ENCODE measurements around the gene RGS2.

RGS2 gene

GRCh38 chr1:192797891-192798290, 10.9 kb upstream of the RGS2 start:
- Histone ChIP-seq H3K27ac (ENCODE audit: extremely low read depth, low read depth, low read length) (no peak overlapping the region), H3K4me1 (ENCODE audit: control insufficient read depth, insufficient read depth, low read length) (no peaks in the 10 kb centered on the region), H3K4me3 (ENCODE audit: low read depth, low read length) (no peak overlapping the region), H3K9me3 (ENCODE audit: control insufficient read depth, insufficient read depth, low read depth, low read length) (no peaks in the 10 kb centered on the region), H3K36me3 (ENCODE audit: control insufficient read depth in 2 of 2, insufficient read depth in 1 of 2, low read length in 2 of 2) (no peaks in the 10 kb centered on the region)
- ChIA-PET POLR2A (no interaction called here), CTCF (interaction anchor here (0.8 kb wide), 1 partner anchor 13 kb away, joined by 6 read pairs; no protein-coding TSS in a partner anchor)
- TF ChIP-seq ZBTB17 (tag by site-specific recombination; IDR thresholded peaks at IDR 0.05) = no peak
- TF ChIP-seq ZNF174 (tag by site-specific recombination; IDR thresholded peaks at IDR 0.05) = no peak
- no peak for TF ChIP-seq ZNF791 (tag by site-specific recombination; IDR thresholded peaks at IDR 0.05)
- TF ChIP-seq ZNF776 (tag by site-specific recombination; IDR thresholded peaks at IDR 0.05; ENCODE audit: borderline replicate concordance) = no peak
- no peak for TF ChIP-seq ZNF585B (tag by site-specific recombination; IDR thresholded peaks at IDR 0.05)
- no peak for TF ChIP-seq ZNF26 (tag by site-specific recombination; IDR thresholded peaks at IDR 0.05)
- no peak for TF ChIP-seq ZFP41 (tag by site-specific recombination; IDR thresholded peaks at IDR 0.05; ENCODE audit: borderline replicate concordance)
- TF ChIP-seq ZNF184 (tag by site-specific recombination; IDR thresholded peaks at IDR 0.05) = no peak
- TF ChIP-seq ZNF16 (tag by site-specific recombination; IDR thresholded peaks at IDR 0.05; ENCODE audit: low read depth) = no peak
- TF ChIP-seq ZFHX2 (tag by site-specific recombination; conservative IDR thresholded peaks at IDR 0.05) = no peak
- TF ChIP-seq TCF7L2 (IDR thresholded peaks at IDR 0.05; ENCODE audit: borderline replicate concordance, low read depth, low read length) = no peak
- TF ChIP-seq ZNF561 (tag by site-specific recombination; IDR thresholded peaks at IDR 0.05; ENCODE audit: borderline replicate concordance) = no peak
- no peak for TF ChIP-seq ZNF274 (IDR thresholded peaks at IDR 0.05; ENCODE audit: low read length)
- TF ChIP-seq ZNF274 (tag by site-specific recombination; IDR thresholded peaks at IDR 0.05; ENCODE audit: borderline replicate concordance) = no peak
- TF ChIP-seq KLF1 (tag by site-specific recombination; IDR thresholded peaks at IDR 0.05) = no peak
- no peak for TF ChIP-seq ZNF600 (tag by site-specific recombination; IDR thresholded peaks at IDR 0.05)
- TF ChIP-seq BCL11A (tag by site-specific recombination; IDR thresholded peaks at IDR 0.05; ENCODE audit: low read depth) = no peak
- no peak for TF ChIP-seq OVOL3 (tag by site-specific recombination; IDR thresholded peaks at IDR 0.05)
- no peak for TF ChIP-seq PATZ1 (tag by site-specific recombination; IDR thresholded peaks at IDR 0.05)
- TF ChIP-seq ZNF148 (tag by site-specific recombination; IDR thresholded peaks at IDR 0.05; ENCODE audit: borderline replicate concordance) = no peak
- no peak for TF ChIP-seq ELK4 (IDR thresholded peaks at IDR 0.05; ENCODE audit: borderline replicate concordance, low read depth, low read length)

All from HEK293 (cell line).